Posterior cingulate gyrus (tissue), 11 donors: Measurements from ENCODE around the gene CFAP52.
"Not testable (repeated sequence)": the region's sequence is repeated elsewhere in the genome, so short reads cannot be mapped to it uniquely, and the experiment has no call there.

ENCODE experiments used
- DNase-seq, 10 donors: peaks; one replicate each; pipeline versions ENCODE4 v3.0.0 to v3.0.0-alpha.2; 2020 to 2021; ENCODE audit warnings: mixed read lengths in 3 of 10
- intact Hi-C: fragments of 100-400 bp; cut with DNase I; formaldehyde crosslinking; loops from one replicate; pipeline ENCODE4 v1.15.1; 2023

CFAP52 gene

DNA sequence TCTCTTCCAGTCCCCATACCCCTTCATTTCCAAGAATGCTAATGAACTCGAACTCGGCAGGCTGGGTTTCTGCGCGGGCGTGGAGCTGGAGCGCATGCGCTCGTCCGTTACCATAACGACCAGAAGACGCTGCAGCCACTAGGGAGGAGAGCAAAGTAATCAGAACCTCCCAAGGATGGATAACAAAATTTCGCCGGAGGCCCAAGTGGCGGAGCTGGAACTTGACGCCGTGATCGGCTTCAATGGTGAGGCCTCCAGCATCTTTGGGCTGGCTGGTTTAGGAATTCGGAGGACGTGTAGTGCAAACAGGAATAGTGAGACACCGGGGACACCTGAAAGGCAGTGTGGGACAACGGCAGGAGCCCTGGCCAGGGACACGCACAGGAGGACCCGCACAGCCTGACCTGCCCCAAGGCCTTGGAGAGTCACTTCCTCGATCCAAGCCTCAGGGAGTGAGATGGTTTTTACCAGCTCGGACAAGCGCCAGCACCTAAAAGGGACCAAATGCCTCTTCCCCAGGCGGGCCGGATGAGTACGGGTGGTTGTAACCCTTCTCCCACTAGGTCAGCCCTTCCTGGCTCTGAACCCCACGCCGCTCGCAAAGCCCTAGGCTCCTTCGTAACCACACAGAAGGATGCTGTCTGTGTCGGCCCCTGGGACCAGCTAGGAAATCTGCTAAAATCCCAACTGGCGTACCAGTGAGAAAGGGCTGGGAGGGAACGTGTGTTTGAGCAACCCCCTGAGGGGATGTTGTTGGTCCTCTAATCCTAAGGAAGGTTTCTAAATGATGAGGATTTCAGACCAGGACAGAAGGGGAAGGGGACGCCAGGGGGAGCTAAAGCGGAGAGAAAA is at the start of gene CFAP52:
Gene CFAP52, plus strand, starts transcription at position 122 of the 852 bp plus-strand sequence. Its CDS starts 54 bp downstream, at position 176.
- DNase-seq = peak; percentile 73 to 96 (median 80)
- intact Hi-C loops = no loop called here

DNA sequence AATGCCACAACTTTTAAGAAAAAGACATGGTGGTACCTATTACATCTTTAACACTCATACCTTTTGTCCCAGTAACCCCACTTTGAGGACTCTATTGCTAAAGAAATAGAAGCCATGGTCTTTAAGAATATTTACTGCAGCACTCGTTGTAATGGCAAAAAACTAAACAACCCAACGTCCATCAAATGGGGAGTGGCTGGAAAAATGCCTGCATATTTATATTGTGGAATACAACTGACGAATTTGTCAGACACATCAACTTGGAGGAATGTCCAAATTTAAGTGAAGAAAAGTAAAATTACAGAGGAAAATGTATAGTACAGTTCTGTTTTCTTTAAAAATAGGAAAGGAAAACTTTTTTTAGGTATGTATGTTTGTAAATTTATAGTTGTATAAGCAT is 48.7 kb upstream of the CFAP52 start:
- no peak for DNase-seq
- intact Hi-C loops = no loop called here

DNA sequence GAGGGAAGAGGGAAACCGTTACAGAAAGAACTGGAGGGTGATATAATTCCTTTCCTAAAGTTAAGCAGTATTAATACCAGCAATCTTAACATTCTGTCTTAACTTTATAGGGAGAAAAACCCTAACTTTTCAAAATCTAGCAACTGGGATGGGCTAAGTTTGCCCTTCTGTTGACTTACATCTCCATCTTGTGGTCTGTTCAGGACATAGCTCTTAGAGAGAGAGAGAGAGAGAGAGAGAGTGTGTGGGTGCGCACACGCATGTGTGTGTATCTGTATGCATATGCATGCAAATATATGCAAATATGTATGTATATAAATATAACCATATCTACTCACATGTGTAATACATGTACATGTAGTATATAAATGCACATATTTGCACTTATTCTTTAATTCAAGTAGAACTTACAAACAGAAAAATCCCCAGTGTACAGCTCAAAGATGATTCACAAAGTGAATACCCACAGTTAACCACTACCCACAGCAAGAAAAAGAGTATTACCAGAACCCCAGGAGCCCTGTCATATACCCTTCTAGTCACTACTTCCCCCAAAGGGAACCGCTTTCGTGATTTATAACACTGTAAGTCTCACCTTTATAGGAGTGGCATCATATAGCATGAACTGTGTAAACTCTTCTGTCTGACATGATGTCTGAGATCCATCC is 47.3 kb upstream of the CFAP52 start:
- intact Hi-C loops = no loop called here
- DNase-seq = no peak

DNA sequence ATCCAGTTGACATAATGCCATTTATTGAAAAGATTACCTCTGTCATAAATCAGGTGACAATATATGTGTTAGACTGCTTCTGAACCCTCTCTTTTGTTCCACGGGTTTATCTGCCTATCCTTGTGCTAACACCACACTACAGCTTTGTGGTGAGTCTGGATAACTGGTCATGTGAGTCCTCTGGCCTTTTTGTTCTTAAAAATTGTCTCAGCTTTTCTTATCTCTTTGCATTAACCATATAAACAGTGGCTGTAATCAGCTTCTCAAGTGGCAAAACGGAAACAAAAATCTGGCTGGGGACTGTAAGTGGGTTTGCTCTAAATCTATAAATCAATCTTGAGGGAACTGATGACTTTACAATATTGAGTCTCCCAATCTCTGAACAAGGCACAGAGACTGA is 45.4 kb upstream of the CFAP52 start:
- no peak for DNase-seq
- intact Hi-C loops = no loop called here

GRCh38 chr17:9532715-9533114 is 43.7 kb upstream of the CFAP52 start:
- no peak for DNase-seq
- intact Hi-C loops = no loop called here

DNA sequence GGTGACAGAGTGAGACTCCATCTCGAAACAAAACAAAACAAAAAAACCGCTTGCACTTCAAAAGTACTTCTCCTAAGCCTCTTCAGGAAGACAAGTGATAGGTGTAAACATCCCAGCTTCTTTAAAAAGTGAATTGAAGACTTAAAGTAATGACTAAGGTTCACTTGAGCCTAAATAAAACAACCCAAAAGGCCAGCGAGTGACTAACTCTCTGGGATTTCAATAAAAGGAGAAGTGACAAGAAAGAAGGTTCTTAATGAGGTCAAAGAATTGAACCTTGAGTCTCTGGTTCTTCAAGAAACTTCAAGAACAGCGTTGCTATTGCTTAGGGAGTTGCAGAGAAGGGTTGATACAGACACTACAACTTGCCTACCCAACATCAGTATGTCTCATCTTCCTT is 43.0 kb upstream of the CFAP52 start:
- intact Hi-C loops = no loop called here
- DNase-seq = no peak

GRCh38 chr17:9536061-9536460 is 40.4 kb upstream of the CFAP52 start:
- intact Hi-C loops = no loop called here
- DNase-seq = peak in 1 of 10 donors; percentile 6

DNA sequence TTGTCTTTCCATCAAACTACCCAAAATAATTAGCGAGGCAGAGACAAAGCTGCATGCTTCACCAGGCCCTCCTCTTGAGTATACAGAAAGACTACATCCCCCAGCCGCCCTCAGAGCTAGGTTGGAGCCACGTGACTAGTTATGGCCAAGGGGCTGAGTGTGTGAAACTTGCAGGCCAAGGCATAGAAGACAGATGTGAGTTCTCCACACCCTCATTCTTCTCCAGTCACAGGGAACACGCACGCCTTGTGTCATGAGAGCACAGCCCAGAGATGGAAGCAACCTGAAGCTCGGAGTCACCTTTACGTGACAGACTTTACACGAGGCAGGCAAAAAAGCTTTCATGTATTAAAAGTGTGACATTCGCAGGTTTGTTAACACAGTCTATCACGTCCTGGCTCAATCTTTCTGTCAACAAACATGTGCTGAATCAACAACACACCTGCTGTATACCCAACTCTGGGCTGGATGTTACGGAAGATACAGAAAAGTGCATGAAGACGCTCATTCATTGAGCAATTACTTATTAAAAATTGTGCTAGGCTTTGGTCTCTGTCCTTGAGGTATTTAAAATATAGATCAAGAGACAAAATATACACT is 39.2 kb upstream of the CFAP52 start:
- DNase-seq = no peak
- intact Hi-C loops = no loop called here

GRCh38 chr17:9538626-9539025 is 37.8 kb upstream of the CFAP52 start:
- intact Hi-C loops = no loop called here
- no peak for DNase-seq

- DNase-seq = no peak
- intact Hi-C loops = no loop called here
Observed at GRCh38 chr17:9541718-9542117, 34.7 kb upstream of the CFAP52 start.

GRCh38 chr17:9544221-9544620 is 32.2 kb upstream of the CFAP52 start:
- DNase-seq = no peak
- intact Hi-C loops = no loop called here

GRCh38 chr17:9549215-9549614 is 27.2 kb upstream of the CFAP52 start:
- DNase-seq = no peak
- intact Hi-C loops = no loop called here

DNA sequence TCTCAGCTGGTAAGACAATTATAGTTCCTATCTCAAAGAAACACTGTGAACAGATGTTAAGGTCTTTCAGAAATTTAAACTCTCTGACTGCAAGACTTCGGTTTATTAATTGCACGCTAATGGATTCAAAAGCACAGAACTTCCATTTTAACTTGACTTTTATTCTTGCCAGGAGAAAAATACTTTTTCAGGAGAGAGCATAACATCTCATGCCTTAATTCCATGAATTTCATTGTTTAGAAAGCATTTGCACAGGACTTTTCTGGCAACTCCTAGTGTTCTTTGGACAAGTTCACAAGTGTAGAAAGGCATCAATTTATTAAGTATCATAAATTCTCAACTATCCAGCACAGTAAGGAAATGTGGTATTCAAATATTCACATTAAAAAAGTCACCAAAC is 23.3 kb upstream of the CFAP52 start:
- no peak for DNase-seq
- intact Hi-C loops = no loop called here

GRCh38 chr17:9553596-9553995 is 22.8 kb upstream of the CFAP52 start:
- DNase-seq = no peak
- intact Hi-C loops = no loop called here

- intact Hi-C loops, DNase-seq: not testable (repeated sequence)
Observed at GRCh38 chr17:9554715-9555114, 21.7 kb upstream of the CFAP52 start.

DNA sequence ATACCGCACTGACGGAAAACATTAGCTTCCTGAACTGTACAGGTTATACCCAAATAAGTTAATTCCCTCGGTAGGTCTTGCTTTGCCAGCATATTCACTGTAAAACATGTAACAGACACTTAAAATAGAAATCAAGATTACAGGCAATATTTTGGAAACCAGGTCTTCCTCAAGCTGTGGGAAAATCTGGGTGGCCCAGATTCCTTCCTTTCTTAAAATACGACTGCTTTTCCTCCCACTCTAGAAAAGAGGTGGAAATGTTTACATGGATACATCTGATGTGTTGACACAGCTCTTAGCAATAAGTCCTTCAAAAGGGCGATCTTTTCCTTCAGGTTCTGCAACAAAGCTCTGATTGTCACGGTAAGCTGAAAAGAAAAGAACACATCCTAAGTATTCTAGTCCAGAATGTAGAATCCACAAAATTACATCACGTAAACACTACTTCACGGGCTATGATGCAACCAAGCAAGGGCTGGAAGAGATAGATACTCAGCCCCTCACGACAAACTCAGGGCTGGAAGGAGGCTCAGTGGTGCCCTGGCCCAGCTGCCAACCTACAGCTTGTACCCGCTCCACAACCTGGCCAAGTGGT is 19.2 kb upstream of the CFAP52 start:
- intact Hi-C loops = no loop called here
- no peak for DNase-seq

DNA sequence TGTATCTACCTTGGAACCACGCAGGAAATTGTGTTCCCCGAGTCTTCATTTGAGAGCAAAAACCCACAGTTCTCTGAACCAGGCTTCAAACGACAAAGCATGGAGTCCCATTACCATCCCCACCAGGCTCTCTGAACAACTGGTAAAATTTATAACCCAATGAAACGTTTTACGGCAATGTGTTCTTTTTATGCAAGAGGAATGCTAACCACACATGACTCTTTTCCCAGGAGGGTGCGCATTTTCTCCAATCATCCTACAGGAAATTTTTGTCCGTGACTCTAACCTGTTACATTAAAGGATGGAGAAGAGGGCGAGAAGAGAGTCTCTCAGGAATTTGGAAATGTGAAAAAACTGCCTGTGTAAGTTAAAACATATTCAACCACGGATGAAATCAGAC is 18.6 kb upstream of the CFAP52 start:
- DNase-seq = no peak
- intact Hi-C loops = no loop called here

DNA sequence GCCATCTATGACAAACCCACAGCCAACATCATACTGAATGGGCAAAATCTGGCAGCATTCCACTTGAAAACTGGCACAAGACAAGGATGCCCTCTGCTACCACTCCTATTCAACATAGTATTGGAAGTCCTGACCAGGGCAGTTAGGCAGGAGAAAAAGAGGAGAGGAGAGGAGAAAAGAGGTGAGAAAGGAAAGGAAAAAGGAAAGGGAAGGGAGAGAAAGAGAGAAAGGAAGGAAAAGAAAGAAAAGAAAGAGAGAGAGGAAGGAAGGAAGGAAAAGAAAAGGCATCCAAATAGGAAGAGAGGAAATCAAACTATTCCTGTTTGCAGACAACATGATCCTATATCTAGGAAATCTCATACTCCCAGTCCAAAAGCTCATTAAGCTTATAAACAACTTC is 12.3 kb upstream of the CFAP52 start:
- intact Hi-C loops = no loop called here
- DNase-seq = no peak

GRCh38 chr17:9566067-9566466 is 10.4 kb upstream of the CFAP52 start:
- intact Hi-C loops = no loop called here
- DNase-seq = no peak

DNA sequence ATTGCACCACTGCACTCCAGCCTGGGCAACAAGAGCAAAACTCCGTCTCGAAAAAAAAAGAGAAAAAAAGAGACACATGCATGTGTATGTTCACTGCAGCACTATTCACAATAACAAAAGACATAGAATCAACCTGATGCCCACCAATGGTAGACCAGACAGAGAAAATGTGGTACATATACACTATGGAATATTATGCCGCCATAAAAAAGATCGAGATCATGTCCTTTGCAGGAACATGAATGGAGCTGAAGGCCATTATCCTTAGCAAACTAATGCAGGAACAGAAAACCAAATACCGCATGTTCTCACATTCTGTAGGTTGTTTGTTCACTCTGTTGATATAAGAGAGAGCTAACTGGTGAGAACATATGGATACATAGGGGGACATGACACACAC is 9.7 kb upstream of the CFAP52 start:
- DNase-seq, intact Hi-C loops: not testable (repeated sequence)

GRCh38 chr17:9568004-9568403 is 8.4 kb upstream of the CFAP52 start:
- intact Hi-C loops = no loop called here

More at GRCh38 chr17:9568004-9568403, 8.4 kb upstream of the CFAP52 start:
- DNase-seq = no peak
